HFFc6 (cell line): ENCODE results near the gene GFER. TPM values are rescaled to one million over a fixed set of nuclear protein-coding genes. Genes with fewer than 3 reads are reported as not detected.

Experiments
- DNase-seq: peaks from one replicate; pipeline ENCODE4 v3.0.0-alpha.2; 2018
- H3K27ac Mint-ChIP-seq: 2 replicates; pipeline ENCODE4 v1.8.0; 2020; ENCODE audit warnings: mild to moderate bottlenecking, mixed read lengths
- H3K27me3 Mint-ChIP-seq: 2 replicates; pipeline ENCODE4 v1.8.0; 2021; ENCODE audit warnings: mild to moderate bottlenecking, moderate library complexity, mixed read lengths; ENCODE audit not compliant: insufficient read depth
- H3K36me3 Mint-ChIP-seq: 2 replicates; pipeline ENCODE4 v1.8.0; 2021; ENCODE audit warnings: low read depth, mixed read lengths
- H3K4me1 Mint-ChIP-seq: 2 replicates; pipeline ENCODE4 v1.8.0; 2020; ENCODE audit warnings: low read depth, mixed read lengths
- H3K4me3 Mint-ChIP-seq: 2 replicates; pipeline ENCODE4 v1.8.0; 2020; ENCODE audit warnings: mild to moderate bottlenecking, moderate library complexity, mixed read lengths
- H3K9me3 Mint-ChIP-seq: 2 replicates; pipeline ENCODE4 v1.8.0; 2020; ENCODE audit warnings: mild to moderate bottlenecking, mixed read lengths
- CTCF ChIP-seq: fragments of 200-600 bp; sonication (generic); IDR thresholded peaks from 2 replicates; pipeline ENCODE4 v1.5.0; 2021; ENCODE audit warnings: antibody characterized with exemption, mild to moderate bottlenecking
- total RNA-seq, 6 experiments: library from RNA; stranded (reverse); fragmentation: NEBNext Ultra II Directional; extraction: Animal tissue kit (Norgen Biotek cat#: 25700); gene quantifications; 2 replicates in 1 of 6; 3 replicates in 5 of 6; pipeline ENCODE4 v1.2.3, GENCODE V29; 2021

GFER gene
- total RNA-seq, 6 experiments from 2014 or later, result 28.8 to 45.5 (median 40.2) TPM

- no peak for TF ChIP-seq CTCF
- Mint-ChIP-seq H3K4me3 (no peak overlapping the region), H3K4me1 (peaks cover 14% of the 10 kb centered on the region; the same call in 1 of the 2 replicates), H3K36me3 (peaks cover 5% of the 10 kb centered on the region; the same call in 1 of the 2 replicates), H3K9me3 (no peaks in the 10 kb centered on the region), H3K27me3 (no peaks in the 10 kb centered on the region), H3K27ac (no peak overlapping the region)
- DNase-seq, result no peak
Measured at GRCh38 chr16:2001035-2001434, 17.0 kb downstream of the GFER start.

- TF ChIP-seq CTCF, result no peak
- Mint-ChIP-seq H3K4me1 (peaks cover 14% of the 10 kb centered on the region; the same call in 1 of the 2 replicates), H3K27ac (no peak overlapping the region), H3K9me3 (no peaks in the 10 kb centered on the region), H3K27me3 (no peaks in the 10 kb centered on the region), H3K4me3 (no peak overlapping the region), H3K36me3 (peaks cover 5% of the 10 kb centered on the region; the same call in 1 of the 2 replicates)
- no peak for DNase-seq
Measured at GRCh38 chr16:2001456-2002355, 17.7 kb downstream of the GFER start.

GRCh38 chr16:2002406-2003230, 18.6 kb downstream of the GFER start:
- no peaks in the 10 kb centered on the region for H3K9me3 Mint-ChIP-seq
- no peaks in the 10 kb centered on the region for H3K27me3 Mint-ChIP-seq
- H3K36me3 Mint-ChIP-seq, result peaks cover 5% of the 10 kb centered on the region; the same call in 1 of the 2 replicates
- H3K27ac Mint-ChIP-seq, result no peak overlapping the region
- H3K4me1 Mint-ChIP-seq, result peaks cover 13% of the 10 kb centered on the region
- DNase-seq, result no peak
- no peak overlapping the region for H3K4me3 Mint-ChIP-seq
- TF ChIP-seq CTCF, result no peak

GRCh38 chr16:2003231-2003826, 19.3 kb downstream of the GFER start:
- DNase-seq, result no peak
- peaks cover 15% of the 10 kb centered on the region for H3K4me1 Mint-ChIP-seq
- TF ChIP-seq CTCF, result no peak
- no peak overlapping the region for H3K27ac Mint-ChIP-seq
- H3K27me3 Mint-ChIP-seq, result no peaks in the 10 kb centered on the region
- H3K9me3 Mint-ChIP-seq, result no peaks in the 10 kb centered on the region
- H3K4me3 Mint-ChIP-seq, result no peak overlapping the region
- H3K36me3 Mint-ChIP-seq, result peaks cover 2% of the 10 kb centered on the region; the same call in 1 of the 2 replicates
